ENCODE measurements around the gene KIF26B.
"Not testable (repeated sequence)": the region's sequence is repeated elsewhere in the genome, so short reads cannot be mapped to it uniquely, and the experiment has no call there.

The KIF26B gene

DNA sequence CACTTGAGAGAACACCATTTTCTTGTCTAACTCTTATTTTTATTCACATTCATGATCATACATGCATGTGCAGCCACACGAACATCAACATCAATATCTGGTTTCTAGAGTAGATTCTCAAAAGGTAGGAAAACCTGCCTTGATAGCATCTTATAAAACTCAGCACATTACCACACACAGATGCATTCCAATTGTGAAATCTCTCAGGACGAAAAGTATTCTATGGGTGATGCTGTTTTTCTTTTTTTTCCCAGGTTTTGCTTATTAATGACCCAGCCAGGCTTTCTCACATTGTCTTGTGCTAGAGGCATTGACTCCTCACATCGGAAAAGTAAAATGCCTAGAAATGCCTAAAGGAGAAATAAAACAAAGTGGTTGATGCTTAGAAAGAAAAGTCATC is 562.8 kb downstream of the KIF26B start:
- FAIRE-seq: no peak

GRCh38 chr1:245718123-245718522 is 563.3 kb downstream of the KIF26B start:
- FAIRE-seq: no peak

GRCh38 chr1:245718951-245719350 is 564.2 kb downstream of the KIF26B start:
- FAIRE-seq: no peak

DNA sequence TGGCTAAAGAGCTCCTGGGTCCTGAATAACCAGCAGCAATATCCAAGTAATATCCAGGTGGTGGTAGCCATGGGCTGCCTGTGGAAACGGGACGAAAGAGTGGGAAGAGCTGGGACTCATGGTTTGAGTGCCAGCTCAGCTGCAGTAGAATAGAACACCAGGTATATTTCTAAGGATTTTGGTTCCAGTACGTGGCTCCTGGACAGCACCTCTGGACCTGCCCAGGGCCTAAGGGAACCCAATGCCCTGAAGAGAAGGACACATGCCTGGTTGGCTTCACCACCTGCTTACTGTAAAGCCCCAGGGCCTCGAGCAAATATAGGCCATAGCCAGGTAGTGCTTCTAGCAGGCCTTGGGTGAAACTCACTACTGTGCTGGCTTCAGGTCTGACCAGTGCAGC is 566.7 kb downstream of the KIF26B start:
- no peak for FAIRE-seq

- FAIRE-seq: not testable (repeated sequence)
Measured at GRCh38 chr1:245728035-245728434, 573.2 kb downstream of the KIF26B start.

DNA sequence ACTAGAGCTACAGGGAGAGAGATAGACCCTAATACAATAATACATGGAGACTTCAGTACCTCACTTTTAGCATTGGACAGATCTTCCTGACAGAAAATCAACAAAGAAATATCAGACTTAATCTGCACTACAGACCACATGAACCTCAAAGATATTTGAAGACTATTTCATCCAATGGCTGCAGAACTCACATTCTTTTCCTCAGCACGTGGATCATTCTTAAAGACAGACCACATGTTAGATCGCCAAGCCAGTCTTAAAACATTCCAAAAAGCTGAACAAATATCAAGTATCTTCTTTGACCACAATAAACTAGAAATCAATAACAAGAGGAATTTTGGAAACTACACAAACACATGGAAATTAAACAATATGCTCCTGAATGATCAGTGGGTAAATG is 576.0 kb downstream of the KIF26B start:
- FAIRE-seq: no peak

- FAIRE-seq: not testable (repeated sequence)
Measured at GRCh38 chr1:245740336-245740735, 585.6 kb downstream of the KIF26B start.

GRCh38 chr1:245742896-245743295 is 588.1 kb downstream of the KIF26B start:
- no peak for FAIRE-seq

GRCh38 chr1:245748240-245748639 is 593.5 kb downstream of the KIF26B start:
- FAIRE-seq: no peak

- FAIRE-seq: no peak
Measured at GRCh38 chr1:245748646-245749045, 593.9 kb downstream of the KIF26B start.

- no peak for FAIRE-seq
Measured at GRCh38 chr1:245749053-245749452, 594.3 kb downstream of the KIF26B start.

DNA sequence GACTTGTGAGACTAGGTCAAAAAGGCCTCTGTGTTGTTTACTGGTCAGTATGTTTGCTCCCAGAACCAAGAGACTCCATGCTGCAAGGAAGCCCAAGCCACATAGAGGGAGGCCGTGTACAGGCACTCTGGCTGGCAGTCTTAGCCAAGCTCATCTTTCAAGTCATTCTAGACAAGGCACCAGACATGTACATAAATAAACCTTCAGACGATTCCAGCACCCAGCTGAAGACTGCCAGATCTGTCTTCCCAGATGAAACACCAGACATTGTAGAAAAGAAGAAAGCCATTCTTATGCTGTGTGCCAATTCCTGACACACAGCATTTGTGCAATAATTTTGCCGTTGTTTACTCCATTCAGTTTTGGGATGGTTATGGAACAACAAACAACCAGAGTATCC is 595.5 kb downstream of the KIF26B start:
- FAIRE-seq: no peak

GRCh38 chr1:245751116-245751515 is 596.3 kb downstream of the KIF26B start:
- no peak for FAIRE-seq

DNA sequence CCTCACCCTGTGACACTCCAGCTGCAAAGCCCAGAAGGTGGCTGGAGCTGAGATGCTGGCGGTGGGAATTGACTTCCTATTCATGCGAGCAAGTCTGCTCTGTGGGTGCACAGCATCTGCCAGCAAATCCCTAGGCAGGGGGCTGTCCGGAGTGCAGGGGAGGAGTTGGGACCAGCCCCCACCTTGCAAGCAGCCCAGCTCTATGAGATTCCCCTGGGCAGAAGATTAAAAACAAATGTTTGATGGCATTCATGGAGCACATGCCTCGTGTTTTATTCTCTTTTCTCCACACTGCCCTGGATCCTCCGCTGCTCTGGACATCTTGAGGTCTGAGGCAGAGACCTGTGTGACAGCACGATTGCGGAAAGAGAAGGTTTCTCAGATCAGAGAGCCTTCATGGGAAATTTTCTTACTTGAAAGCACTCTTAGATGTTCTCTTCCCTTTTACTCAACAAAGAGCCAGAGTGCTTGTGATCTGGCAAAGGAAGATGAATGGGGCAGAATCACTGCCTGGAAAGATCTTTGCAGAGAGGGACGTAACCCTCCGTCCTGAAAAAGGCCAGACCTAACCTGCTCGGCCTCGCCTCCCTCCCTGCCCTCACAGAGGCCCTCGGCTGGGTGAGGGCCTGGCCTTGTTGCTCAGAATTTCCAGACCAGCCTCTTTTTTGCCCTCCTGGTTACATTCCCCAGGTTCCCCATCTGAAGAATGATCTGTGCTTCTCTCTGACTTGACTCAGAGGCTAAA is 597.1 kb downstream of the KIF26B start:
- no peak for FAIRE-seq

- FAIRE-seq: no peak
Measured at GRCh38 chr1:245752561-245752960, 597.8 kb downstream of the KIF26B start.

- FAIRE-seq: no peak
Measured at GRCh38 chr1:245753807-245754206, 599.0 kb downstream of the KIF26B start.

- FAIRE-seq: no peak
Measured at GRCh38 chr1:245754463-245754961, 599.7 kb downstream of the KIF26B start.
